Measurements from ENCODE around the gene NRG3.

NRG3 gene

GRCh38 chr10:82319074-82319473, 444.1 kb downstream of the NRG3 start:
- H3K4me3 ChIP-seq (replicated peaks; ENCODE audit: insufficient read depth, low read length): no peak overlapping the region
- no peak for DNase-seq (ENCODE audit: low read depth in 1 of 2, low spot score in 1 of 2)
- no peak overlapping the region for H3K27ac ChIP-seq (replicated peaks)
- TF ChIP-seq CTCF (IDR thresholded peaks at IDR 0.05; ENCODE audit: insufficient read depth, low read length) (no peak), REST (IDR thresholded peaks at IDR 0.05; ENCODE audit: insufficient replicate concordance, low read depth) (no peak), SPI1 (IDR thresholded peaks at IDR 0.05; ENCODE audit: borderline replicate concordance, low read depth) (no peak), GABPA (IDR thresholded peaks at IDR 0.05; ENCODE audit: low read depth) (no peak), POLR2AphosphoS5 (IDR thresholded peaks at IDR 0.05; ENCODE audit: low read depth) (no peak)
- no peaks in the 10 kb centered on the region for H3K27me3 ChIP-seq (ENCODE audit: insufficient read depth, poor library complexity, severe bottlenecking)

- TF ChIP-seq GABPA (IDR thresholded peaks at IDR 0.05; ENCODE audit: low read depth): no peak
- no peak for TF ChIP-seq POLR2AphosphoS5 (IDR thresholded peaks at IDR 0.05; ENCODE audit: low read depth)
- no peak for TF ChIP-seq REST (IDR thresholded peaks at IDR 0.05; ENCODE audit: insufficient replicate concordance, low read depth)
- TF ChIP-seq CTCF (IDR thresholded peaks at IDR 0.05; ENCODE audit: insufficient read depth, low read length): no peak
- TF ChIP-seq SPI1 (IDR thresholded peaks at IDR 0.05; ENCODE audit: borderline replicate concordance, low read depth): no peak
- no peaks in the 10 kb centered on the region for H3K27me3 ChIP-seq (ENCODE audit: insufficient read depth, poor library complexity, severe bottlenecking)
- no peak for DNase-seq (ENCODE audit: low read depth in 1 of 2, low spot score in 1 of 2)
- no peak overlapping the region for H3K4me3 ChIP-seq (replicated peaks; ENCODE audit: insufficient read depth, low read length)
- H3K27ac ChIP-seq (replicated peaks): no peak overlapping the region
Measured at GRCh38 chr10:82319562-82319961, 444.6 kb downstream of the NRG3 start.

GRCh38 chr10:82321724-82322123, 446.7 kb downstream of the NRG3 start:
- no peak for TF ChIP-seq GABPA (IDR thresholded peaks at IDR 0.05; ENCODE audit: low read depth)
- no peak for TF ChIP-seq POLR2AphosphoS5 (IDR thresholded peaks at IDR 0.05; ENCODE audit: low read depth)
- TF ChIP-seq CTCF (IDR thresholded peaks at IDR 0.05; ENCODE audit: insufficient read depth, low read length): no peak
- no peak for TF ChIP-seq SPI1 (IDR thresholded peaks at IDR 0.05; ENCODE audit: borderline replicate concordance, low read depth)
- TF ChIP-seq REST (IDR thresholded peaks at IDR 0.05; ENCODE audit: insufficient replicate concordance, low read depth): no peak
- DNase-seq (ENCODE audit: low read depth in 1 of 2, low spot score in 1 of 2): no peak
- H3K27me3 ChIP-seq (ENCODE audit: insufficient read depth, poor library complexity, severe bottlenecking): no peaks in the 10 kb centered on the region
- H3K4me3 ChIP-seq (replicated peaks; ENCODE audit: insufficient read depth, low read length): no peak overlapping the region
- no peak overlapping the region for H3K27ac ChIP-seq (replicated peaks)
